ENCODE results near the gene RAB11A.
A peak's percentile ranks its signal among the peaks of the same experiment; 100 is the strongest.

The RAB11A gene

DNA sequence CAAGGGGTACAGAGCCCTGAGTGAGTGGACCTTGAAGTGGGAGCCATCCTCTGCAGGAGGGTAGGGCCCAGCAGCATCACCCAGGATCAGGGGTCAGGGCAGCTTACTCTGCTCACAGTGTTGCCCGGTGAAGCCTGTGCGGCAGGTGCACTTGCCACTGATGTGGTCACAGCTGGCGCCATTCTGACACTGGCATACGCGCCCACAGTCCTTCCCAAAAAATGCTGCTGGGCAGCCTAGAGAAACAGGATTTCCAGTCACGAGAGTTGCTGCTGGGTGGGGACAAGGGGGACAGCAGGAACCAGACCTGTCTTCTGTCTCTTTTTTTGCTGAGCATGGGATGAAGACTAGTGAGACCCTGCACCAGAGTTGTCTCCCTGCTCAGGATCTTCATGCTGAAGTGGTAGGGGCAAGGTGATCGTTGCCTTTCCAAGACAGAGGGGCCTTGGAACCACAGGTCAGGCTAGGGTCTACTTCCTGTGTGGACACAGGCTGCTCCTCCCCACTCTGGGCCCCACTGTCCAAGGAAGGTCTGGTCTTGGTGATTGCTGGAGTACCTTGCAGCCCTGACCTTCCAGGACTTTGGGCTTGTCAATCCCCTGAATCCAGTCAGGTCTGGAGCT, 46.9 kb downstream of the RAB11A start:
- DNase-seq (ENCODE audit: low read depth in 1 of 2, low spot score in 1 of 2) = no peak

GRCh38 chr15:65916664-65917406, 47.5 kb downstream of the RAB11A start:
- DNase-seq (ENCODE audit: low read depth in 1 of 2, low spot score in 1 of 2) = peak in 1 of 2 donors; percentile 42

- DNase-seq (ENCODE audit: low read depth in 1 of 2, low spot score in 1 of 2) = no peak
These were observed 48.1 kb downstream of the RAB11A start for GRCh38 chr15:65917407-65917756.

- no peak for DNase-seq (ENCODE audit: low read depth in 1 of 2, low spot score in 1 of 2)
These were observed 48.6 kb downstream of the RAB11A start for GRCh38 chr15:65917936-65918335.

- DNase-seq (ENCODE audit: low read depth in 1 of 2, low spot score in 1 of 2) = no peak
These were observed 49.1 kb downstream of the RAB11A start for GRCh38 chr15:65918357-65918920.

DNA sequence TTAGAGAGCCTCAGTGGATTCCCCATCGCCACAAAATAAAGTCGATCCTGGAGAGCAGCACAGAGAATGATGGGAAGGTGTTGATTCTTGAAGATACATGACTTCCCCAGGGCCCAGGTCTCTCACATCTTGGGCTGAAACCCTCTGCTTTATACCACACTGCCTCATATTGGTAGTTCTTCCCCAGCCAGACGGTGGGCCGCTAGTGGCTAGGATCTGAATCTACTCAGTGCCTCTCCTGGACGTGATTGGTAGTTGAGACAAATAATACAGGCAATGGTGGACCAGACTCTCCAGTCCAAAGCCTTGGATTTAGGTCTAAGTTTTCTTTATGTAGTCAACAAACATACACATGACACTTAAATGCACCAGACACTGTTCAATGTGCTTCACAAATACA, 49.7 kb downstream of the RAB11A start:
- DNase-seq (ENCODE audit: low read depth in 1 of 2, low spot score in 1 of 2) = no peak

DNA sequence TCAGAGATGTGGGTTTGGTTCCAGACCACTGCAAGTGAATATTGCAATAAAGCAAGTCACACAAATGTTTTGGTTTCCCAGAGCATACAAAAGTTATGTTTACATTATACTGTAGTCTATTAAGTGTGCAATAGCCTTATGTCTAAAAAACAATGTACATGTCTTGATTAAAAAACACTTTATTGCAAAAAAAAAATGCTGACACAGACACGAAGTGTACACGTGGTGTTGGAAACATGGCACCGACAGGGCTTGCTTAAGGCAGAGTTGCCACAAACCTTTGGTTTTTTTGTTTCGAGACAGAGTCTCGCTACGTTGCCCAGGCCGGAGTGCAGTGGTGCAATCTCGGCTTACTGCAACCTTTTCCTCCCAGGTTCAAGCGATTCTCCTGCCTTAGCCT, 50.1 kb downstream of the RAB11A start:
- DNase-seq (ENCODE audit: low read depth in 1 of 2, low spot score in 1 of 2) = no peak

GRCh38 chr15:65920121-65920520, 50.8 kb downstream of the RAB11A start:
- no peak for DNase-seq (ENCODE audit: low read depth in 1 of 2, low spot score in 1 of 2)

GRCh38 chr15:65920825-65921309, 51.6 kb downstream of the RAB11A start:
- DNase-seq (ENCODE audit: low read depth in 1 of 2, low spot score in 1 of 2) = no peak

GRCh38 chr15:65921780-65922179, 52.5 kb downstream of the RAB11A start:
- DNase-seq (ENCODE audit: low read depth in 1 of 2, low spot score in 1 of 2) = no peak

DNA sequence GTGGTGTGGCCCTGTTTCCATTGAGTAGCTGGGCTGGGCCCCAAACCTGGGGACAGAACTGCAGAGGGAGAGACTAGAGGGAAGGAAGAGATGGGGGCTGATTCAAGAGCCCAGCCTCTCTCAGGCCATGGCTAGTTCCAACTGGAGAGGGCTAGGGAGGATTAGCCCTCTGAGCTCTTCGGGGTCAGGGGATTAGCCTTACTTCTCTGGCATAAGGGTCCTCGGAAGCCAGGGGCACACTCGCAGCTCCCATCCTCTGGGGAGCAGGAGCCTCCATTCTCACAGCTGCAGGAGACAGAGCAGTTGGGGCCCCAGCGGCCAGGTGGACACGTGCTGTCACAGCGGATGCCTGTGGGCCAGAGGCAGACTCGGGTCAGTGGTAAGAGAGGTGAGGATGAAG, 53.3 kb downstream of the RAB11A start:
- DNase-seq (ENCODE audit: low read depth in 1 of 2, low spot score in 1 of 2) = no peak

DNA sequence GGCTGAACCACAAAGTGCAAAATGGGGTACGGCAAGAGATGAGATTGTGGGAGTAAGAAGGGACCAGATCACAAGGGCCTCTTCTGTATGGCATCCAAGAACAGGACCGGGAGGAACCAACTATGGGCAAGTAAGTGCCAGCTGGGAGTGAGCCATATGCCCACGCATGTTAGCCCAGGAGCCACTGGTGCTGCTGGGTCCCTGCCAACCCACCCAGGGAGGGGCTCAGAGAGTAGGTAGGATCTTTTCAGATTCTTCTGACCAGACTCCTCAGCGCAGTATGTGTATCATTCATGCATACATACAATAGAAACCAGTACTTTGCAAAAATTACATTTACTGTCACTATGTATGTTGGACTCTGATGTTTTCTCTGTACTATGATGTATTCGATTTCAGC, 54.0 kb downstream of the RAB11A start:
- DNase-seq (ENCODE audit: low read depth in 1 of 2, low spot score in 1 of 2) = no peak

DNA sequence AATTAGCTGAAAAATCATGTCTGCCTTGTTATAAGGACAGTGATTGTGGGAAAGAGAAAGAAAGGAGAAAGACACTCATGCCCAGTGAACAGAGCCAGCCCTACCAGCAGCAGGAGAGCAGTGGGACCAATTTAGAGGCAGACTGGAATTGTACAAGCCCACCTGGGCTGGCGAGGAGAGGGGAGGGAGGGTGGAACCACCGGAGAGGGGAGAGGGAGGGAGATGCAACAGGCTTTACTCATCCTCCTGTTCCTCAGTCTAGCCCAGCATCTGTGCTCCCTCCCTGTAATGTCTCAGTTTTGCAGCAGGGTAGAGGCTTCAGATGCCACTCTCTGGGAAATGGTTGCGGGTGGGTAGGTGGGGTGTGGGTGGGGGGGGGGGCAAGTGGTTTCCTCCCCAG, 54.7 kb downstream of the RAB11A start:
- DNase-seq (ENCODE audit: low read depth in 1 of 2, low spot score in 1 of 2) = no peak

DNA sequence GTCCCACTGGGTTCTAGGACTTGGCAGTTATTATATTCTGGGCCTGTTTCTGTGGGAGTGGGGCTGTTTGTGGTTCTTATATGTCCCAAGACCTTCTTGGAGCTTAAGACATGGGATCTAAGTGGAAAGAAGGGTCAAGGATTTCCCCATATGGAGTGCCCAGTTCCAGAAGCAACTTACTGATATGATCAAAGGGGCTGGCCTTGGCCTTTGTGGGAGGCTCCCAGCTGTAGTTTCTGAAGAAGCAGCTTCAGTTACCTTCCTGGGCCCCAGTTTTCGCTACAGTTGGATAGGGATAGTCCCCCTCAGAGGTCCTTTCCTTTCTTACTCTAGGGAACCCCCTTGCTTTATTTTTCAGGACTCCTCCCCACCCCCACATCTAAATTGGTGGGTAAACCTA, 56.0 kb downstream of the RAB11A start:
- DNase-seq (ENCODE audit: low read depth in 1 of 2, low spot score in 1 of 2) = no peak

DNA sequence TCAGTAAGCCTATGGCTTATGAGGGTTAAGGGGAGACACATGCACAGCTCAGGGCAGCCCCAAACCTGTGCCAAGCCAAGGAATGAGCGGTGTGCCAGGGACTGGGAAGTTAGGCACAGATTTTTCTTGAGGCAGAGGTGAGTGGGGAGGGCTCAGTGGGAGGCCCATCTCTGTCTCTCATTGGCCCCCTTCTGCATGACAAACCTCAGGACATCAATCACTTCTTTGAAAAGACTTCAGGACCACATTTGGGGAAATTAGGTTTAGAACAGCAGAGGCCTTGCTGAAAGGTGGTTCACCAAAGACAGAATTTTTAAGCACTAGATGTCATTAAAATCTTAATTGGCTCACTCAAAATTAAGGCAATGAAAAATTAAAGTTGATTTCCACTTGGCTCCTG, 57.2 kb downstream of the RAB11A start:
- no peak for DNase-seq (ENCODE audit: low read depth in 1 of 2, low spot score in 1 of 2)

GRCh38 chr15:65926899-65927298, 57.6 kb downstream of the RAB11A start:
- DNase-seq (ENCODE audit: low read depth in 1 of 2, low spot score in 1 of 2) = no peak

- no peak for DNase-seq (ENCODE audit: low read depth in 1 of 2, low spot score in 1 of 2)
These were observed 58.3 kb downstream of the RAB11A start for GRCh38 chr15:65927545-65927944.

DNA sequence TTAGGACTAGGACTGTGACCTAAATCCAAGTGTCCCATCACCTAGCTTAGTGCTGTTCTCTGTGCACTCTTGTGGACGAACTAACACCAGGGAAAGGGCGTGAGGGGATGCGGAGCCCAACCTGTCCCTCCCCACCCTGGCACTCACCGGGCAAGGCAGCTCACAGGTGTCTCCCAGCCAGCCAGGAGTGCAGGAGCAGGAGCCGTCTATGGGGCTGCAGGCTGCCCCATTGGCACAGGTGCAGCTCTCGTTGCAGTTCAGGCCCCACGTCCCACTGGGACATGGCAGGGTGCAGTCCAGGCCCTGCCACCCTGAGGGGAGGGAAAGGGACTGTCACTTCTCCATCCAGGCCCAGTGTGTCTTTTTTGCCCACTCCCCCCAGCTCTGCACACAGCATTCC, 60.3 kb downstream of the RAB11A start:
- no peak for DNase-seq (ENCODE audit: low read depth in 1 of 2, low spot score in 1 of 2)

DNA sequence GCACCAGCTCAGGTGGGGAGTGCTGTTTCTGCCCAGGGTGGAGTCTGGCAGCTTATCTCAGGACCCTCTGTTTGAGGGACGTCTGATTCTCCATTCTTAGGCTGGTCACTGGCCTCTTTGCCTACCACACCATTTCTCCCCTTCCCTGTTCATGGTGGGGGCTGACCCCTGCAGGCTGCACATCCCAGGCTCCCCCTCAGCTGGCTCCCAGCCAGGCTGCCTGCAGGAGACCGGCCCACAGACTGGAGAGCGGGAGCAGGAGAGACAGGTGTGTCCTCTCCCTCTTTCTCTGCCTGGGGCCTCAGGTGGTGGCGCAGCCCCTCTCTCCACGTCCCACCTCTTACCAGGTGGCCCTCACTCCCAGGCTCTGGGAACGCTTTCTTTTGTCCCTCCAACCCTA, 60.8 kb downstream of the RAB11A start:
- DNase-seq (ENCODE audit: low read depth in 1 of 2, low spot score in 1 of 2) = no peak

GRCh38 chr15:65931221-65931620, 61.9 kb downstream of the RAB11A start:
- no peak for DNase-seq (ENCODE audit: low read depth in 1 of 2, low spot score in 1 of 2)

- no peak for DNase-seq (ENCODE audit: low read depth in 1 of 2, low spot score in 1 of 2)
These were observed 66.1 kb downstream of the RAB11A start for GRCh38 chr15:65935391-65935790.

DNA sequence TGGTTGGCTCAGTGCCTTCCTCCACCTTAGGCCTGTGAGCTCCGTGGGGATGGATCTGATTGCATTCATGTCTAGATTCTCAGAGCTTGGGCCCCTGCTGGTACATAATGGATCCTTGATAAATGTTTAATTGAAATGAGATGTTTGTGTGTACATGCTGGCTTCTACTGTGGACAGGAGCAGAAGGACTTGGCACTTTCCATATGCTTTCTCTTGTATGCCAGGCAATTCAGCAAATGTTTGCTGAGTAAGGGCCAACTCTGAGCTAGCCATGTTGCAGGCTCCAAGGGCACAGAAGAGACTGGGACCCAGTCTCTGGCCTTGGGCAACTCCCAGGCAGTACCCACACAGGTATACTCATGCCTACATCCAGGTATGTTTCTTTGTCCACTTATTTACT, 67.0 kb downstream of the RAB11A start:
- DNase-seq (ENCODE audit: low read depth in 1 of 2, low spot score in 1 of 2) = no peak

- DNase-seq (ENCODE audit: low read depth in 1 of 2, low spot score in 1 of 2) = no peak
These were observed 67.8 kb downstream of the RAB11A start for GRCh38 chr15:65937054-65937453.
